ENCODE data around the gene SNAPC4.
A peak's percentile ranks its signal among the peaks of the same experiment; 100 is the strongest.

The SNAPC4 gene

DNA sequence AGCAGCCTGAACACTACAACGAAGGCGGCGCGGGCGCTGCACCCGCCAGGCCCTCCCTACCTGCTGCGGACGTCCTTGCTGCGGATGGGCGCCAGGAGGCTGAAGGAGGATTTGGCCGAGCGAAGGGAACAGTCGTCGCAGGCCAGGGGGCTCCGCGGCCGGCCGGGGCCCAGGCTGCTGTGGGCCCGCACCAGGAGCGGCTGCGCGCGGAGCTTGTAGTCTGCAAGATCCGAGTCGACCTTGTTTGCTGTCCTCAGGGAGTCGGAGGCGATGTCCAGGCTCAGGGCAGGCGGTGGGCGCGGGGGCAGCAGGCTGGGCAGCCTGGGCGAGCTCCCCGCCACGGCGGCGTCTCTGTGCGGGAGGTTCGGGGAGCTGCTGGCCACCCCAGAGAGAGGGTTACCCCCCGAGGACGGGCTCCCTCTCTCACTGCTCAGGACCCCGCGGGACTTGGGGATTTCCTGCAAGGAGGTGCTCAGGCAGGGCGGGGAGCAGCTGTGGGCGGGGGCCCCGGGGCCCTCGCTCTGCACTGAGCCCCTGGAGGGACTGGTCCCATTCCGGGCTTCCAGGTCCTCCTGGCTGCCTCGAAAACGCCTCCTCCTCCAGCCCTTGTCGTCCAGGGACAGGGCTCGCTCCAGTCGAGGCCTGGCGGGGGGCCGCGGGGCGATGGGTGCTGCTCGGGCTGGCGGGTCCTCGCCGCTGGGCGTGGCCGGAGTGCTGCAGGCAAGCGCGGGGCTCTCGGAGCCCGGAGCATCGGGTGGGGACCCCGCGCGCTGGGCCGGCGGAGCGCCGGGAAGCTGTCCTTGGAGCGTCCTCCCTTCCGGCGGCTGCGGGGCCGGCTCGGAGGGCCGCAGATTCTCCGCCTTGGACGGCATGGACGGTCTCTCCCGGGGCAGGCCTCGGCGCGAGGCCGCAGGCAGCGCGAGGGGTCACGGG lies 38.8 kb upstream of the SNAPC4 start:
- H3K4me1 Mint-ChIP-seq (ENCODE audit: low read depth): peaks cover 29% of the 10 kb centered on the region
- H3K27me3 Mint-ChIP-seq: peaks cover 3% of the 10 kb centered on the region
- H3K36me3 Mint-ChIP-seq (ENCODE audit: low read depth): peaks cover 73% of the 10 kb centered on the region
- peak overlapping the region; percentile 76 for H3K4me3 Mint-ChIP-seq
- intact Hi-C loops (cut with micrococcal nuclease): no loop called here
- H3K9me3 Mint-ChIP-seq: no peaks in the 10 kb centered on the region
- H3K27ac Mint-ChIP-seq: peak overlapping the region; percentile 60

DNA sequence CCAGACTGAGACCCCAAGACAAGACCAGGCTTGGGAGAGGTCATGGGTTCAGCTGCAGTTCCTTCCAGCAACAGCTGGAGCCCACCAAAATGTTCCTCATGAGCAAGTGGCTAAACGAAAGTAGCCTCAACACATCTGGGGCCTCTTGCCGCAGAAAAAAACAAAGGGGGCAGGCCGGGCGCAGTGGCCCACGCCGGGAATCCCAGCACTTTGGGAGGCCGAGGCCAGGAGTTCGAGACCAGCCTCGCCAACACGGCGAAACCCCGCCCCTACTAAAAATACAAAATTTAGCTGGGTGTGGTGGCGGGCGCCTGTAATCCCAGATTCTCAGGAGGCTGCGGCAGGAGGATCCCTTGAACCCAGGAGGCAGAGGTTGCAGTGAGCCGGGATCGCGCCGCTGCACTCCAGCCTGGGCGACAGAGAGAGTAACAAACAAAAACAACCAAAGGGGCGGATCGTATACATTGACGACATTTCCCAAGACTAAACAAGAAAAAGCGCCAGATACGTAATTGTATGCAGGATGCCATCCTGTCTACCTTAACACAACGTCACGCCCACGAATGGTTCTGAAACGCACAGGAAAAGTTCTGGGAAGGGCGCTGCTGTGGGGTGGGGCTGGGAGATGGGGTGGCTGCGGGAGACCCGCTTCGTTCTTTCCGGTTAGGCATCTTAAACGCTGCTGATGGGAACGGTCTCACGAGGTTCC lies 38.0 kb upstream of the SNAPC4 start:
- H3K4me1 Mint-ChIP-seq (ENCODE audit: low read depth): peaks cover 29% of the 10 kb centered on the region
- peak overlapping the region; percentile 76 for H3K4me3 Mint-ChIP-seq
- H3K27me3 Mint-ChIP-seq: peaks cover 3% of the 10 kb centered on the region
- H3K9me3 Mint-ChIP-seq: no peaks in the 10 kb centered on the region
- H3K36me3 Mint-ChIP-seq (ENCODE audit: low read depth): peaks cover 73% of the 10 kb centered on the region
- intact Hi-C loops (cut with micrococcal nuclease): no loop called here
- H3K27ac Mint-ChIP-seq: peak overlapping the region; percentile 60

DNA sequence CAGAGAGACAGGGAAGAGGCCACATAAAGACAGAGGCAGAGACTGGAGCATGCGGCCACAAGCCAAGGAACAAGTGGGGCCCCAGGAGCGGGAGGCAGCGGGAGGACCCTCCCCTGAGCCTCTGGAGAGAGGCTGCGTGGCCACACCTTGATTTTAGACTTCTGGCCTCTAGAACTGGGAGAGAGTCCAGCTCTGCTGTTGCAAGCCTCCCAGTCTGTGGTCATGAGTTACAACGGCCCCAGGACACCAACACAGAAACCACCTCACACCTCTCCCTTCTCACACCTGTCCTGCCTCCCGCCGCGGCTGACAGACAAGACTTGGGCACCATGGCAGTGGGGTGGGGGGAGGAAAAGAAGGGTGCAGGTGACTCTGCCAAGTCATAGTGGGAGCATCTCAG lies 37.5 kb upstream of the SNAPC4 start:
- peaks cover 29% of the 10 kb centered on the region for H3K4me1 Mint-ChIP-seq (ENCODE audit: low read depth)
- H3K27me3 Mint-ChIP-seq: peaks cover 3% of the 10 kb centered on the region
- peak overlapping the region; percentile 76 for H3K4me3 Mint-ChIP-seq
- peaks cover 73% of the 10 kb centered on the region for H3K36me3 Mint-ChIP-seq (ENCODE audit: low read depth)
- intact Hi-C loops (cut with micrococcal nuclease): no loop called here
- no peaks in the 10 kb centered on the region for H3K9me3 Mint-ChIP-seq
- peak overlapping the region; percentile 60 for H3K27ac Mint-ChIP-seq

DNA sequence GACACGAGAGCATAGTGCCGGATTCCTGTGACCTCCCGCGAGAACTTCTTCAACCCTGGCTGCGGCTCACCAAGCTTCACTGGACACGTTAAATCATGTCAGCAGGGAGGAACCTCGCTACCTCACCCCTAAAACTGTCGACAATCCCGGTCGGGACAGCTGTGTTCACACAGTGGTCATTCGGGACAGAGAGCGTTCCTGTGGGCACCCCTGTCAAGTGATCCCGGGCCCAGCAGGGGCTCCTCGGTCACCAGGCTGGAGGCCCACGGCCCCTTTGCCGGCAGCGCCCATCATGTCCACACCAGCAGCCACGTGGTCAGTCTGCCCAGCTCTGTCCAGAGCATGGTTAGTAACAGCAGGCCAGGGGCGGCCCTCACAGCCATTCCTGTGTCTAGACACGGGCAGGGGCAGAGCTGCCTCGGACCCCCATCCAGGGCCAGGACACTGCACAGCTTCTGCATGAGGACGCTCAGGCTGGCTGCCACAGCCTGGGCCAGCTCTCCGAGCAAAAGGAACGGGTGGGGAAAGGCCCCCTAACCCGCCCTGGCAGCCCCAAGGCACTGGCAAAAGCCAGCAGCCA lies 36.2 kb upstream of the SNAPC4 start:
- intact Hi-C loops (cut with micrococcal nuclease): no loop called here
- Mint-ChIP-seq H3K4me1 (ENCODE audit: low read depth) (peaks cover 29% of the 10 kb centered on the region), H3K36me3 (ENCODE audit: low read depth) (peaks cover 69% of the 10 kb centered on the region), H3K27me3 (peaks cover 3% of the 10 kb centered on the region), H3K4me3 (no peak overlapping the region), H3K27ac (no peak overlapping the region), H3K9me3 (no peaks in the 10 kb centered on the region)

DNA sequence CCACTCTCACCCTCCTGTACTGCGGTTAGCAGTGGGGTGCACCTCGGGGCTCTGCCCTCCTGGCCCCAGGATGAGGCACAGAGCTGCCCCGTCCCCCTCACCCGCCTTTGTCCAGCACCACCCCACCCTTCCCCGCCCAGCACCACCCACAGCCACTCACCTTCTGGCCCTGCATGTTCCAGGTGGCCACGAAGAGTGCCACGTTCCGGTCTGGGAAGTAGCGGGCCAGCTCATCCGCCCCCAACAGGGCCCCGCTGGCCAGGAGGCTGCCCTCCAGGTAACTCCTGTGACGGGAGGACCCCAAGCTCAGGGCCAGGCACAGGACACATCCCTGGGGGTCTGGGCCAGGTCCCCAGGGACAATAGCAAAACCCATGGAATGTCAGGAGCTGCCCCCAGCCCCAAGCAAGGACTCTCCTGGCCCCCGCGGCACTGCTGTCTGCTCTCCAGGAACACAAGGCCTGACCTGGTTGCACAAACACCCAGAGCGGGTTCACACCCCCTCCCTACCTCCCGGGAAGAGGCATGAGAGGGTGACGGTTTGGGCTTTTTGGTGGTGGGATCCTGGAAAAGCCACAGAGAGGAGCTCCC lies 34.7 kb upstream of the SNAPC4 start:
- no peaks in the 10 kb centered on the region for H3K9me3 Mint-ChIP-seq

DNA sequence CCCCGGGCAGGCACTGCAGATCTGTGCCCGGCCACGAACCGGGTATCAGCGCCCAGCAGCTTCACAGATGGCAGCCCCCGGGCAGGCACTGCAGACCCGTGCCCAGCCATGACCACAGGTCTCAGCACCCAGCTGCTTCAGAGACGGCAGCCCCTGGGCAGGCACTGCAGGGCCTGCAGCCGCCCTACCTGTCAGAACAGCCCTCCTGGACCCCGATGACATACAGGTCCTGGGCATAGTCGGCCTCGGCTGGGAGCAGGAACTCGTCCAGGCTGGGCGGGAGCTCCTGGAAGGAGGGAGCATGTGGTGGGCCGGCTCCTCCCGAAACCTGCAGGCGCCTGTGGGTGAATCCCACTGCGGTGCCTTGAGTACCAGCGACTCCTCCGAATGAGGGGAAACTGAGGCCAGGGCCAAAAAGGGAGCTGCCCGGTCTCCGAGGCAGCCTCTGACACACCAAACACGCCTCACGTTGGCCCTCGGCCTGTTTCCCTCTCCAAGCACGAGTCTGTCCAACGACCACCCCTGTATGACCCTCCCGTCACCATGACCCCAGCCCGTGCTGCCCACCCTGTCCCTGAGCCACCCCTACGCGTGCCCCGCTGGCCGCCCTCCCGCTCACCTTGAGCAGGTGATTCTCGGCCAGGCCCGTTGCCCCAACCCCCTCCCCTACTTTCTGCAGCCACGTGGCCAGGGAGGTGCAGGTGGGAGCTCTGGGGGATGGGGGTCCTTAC lies 34.0 kb upstream of the SNAPC4 start:
- no peaks in the 10 kb centered on the region for H3K9me3 Mint-ChIP-seq
- H3K4me1 Mint-ChIP-seq (ENCODE audit: low read depth): peaks cover 29% of the 10 kb centered on the region
- peaks cover 83% of the 10 kb centered on the region for H3K36me3 Mint-ChIP-seq (ENCODE audit: low read depth)
- intact Hi-C loops (cut with micrococcal nuclease): no loop called here
- H3K4me3 Mint-ChIP-seq: no peak overlapping the region
- H3K27ac Mint-ChIP-seq: no peak overlapping the region
- peaks cover 3% of the 10 kb centered on the region for H3K27me3 Mint-ChIP-seq

More for the DNA sequence above, 34.7 kb upstream of the SNAPC4 start:
- intact Hi-C loops (cut with micrococcal nuclease): no loop called here
- peaks cover 77% of the 10 kb centered on the region for H3K36me3 Mint-ChIP-seq (ENCODE audit: low read depth)
- H3K27me3 Mint-ChIP-seq: peaks cover 3% of the 10 kb centered on the region
- peaks cover 29% of the 10 kb centered on the region for H3K4me1 Mint-ChIP-seq (ENCODE audit: low read depth)
- no peak overlapping the region for H3K27ac Mint-ChIP-seq
- no peak overlapping the region for H3K4me3 Mint-ChIP-seq

DNA sequence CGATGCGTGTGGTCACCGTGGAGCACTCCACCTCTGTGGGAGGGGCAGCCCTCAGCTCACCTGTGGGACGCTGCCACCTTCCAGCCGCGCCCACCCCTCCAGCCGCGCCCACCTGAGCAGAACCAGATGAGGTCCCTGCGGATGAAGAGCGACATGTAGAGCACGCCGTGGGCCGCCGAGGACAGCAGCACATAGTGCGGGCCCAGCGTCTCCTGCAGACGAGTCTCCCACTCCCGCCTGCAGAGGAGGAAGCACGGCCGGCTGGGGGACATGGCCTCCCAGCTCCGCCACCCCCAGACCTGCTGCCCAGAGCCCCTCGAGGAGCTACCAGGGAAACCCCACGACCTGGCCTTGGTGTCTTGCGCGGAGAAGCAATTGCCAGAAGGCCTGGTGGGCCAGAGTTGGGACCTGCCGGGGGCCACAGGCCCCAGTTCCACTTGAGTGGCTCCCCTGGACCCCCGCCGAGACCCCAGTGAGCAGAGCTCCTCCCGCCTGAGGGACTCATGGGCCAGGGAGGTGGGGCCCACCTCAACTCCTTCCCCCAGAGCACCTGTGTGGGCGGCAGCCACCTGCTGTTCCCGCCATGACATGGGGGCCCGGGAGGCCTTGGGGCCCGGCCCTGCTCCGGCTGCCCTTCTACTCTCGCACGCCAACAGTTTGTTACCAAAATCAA lies 33.2 kb upstream of the SNAPC4 start:
- Mint-ChIP-seq H3K27ac (no peak overlapping the region), H3K4me1 (ENCODE audit: low read depth) (peaks cover 25% of the 10 kb centered on the region)

DNA sequence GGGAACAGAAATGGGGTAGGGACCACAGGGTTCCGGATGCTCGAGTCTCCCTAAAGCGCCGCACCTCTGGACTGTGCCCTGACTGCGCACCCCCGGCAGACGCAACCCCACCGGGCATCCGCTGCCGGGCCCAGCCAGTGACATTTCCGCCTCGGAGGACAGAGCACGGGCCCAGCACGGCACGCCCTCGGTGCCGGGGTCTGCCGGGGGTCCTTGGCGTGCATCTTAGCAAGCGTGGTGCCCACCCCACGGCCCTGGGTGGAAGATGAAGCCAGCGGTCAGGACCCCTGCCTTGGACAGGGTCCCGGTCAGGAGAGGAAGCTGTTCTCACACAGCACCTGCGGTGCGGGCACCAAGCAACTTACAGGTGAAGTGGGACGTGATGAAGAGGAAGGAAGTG lies 32.6 kb upstream of the SNAPC4 start:
- Mint-ChIP-seq H3K27me3 (no peaks in the 10 kb centered on the region), H3K4me1 (ENCODE audit: low read depth) (peaks cover 19% of the 10 kb centered on the region), H3K4me3 (no peak overlapping the region), H3K36me3 (ENCODE audit: low read depth) (peaks cover 86% of the 10 kb centered on the region), H3K9me3 (no peaks in the 10 kb centered on the region), H3K27ac (no peak overlapping the region)
- intact Hi-C loops (cut with micrococcal nuclease): no loop called here

More for the DNA sequence above, 33.2 kb upstream of the SNAPC4 start:
- Mint-ChIP-seq H3K9me3 (no peaks in the 10 kb centered on the region), H3K27me3 (no peaks in the 10 kb centered on the region), H3K36me3 (ENCODE audit: low read depth) (peaks cover 89% of the 10 kb centered on the region), H3K4me3 (no peak overlapping the region)
- intact Hi-C loops (cut with micrococcal nuclease): no loop called here

DNA sequence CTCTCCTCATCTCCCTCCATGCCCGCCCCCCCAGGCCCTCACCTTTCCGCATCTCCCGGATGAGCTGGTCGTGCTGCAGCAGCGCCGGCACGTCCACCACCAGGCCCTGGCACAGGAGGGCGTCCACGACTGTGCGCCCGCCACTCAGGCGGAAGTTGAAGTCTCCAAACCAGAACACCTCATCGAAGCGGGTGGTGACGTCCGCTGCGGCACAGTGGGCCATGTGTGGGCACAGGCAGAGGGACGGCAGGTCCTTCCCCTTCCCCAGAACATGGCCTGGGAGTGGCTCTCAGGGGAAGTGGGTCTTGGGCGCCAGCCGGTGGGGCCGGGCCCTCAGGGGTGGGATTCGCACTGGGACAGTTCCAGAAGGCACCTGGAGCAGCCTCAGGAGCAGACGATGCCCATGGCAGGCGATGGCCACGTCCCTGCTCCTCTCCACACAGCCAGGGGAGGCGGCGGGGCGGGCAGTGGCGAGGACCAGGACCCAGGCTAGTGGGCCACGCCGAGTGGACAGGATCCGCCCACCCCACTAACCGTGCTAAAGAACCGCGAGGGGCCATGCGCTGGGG lies 31.9 kb upstream of the SNAPC4 start:
- Mint-ChIP-seq H3K9me3 (no peaks in the 10 kb centered on the region), H3K4me1 (ENCODE audit: low read depth) (peaks cover 12% of the 10 kb centered on the region), H3K4me3 (no peak overlapping the region), H3K36me3 (ENCODE audit: low read depth) (peaks cover 86% of the 10 kb centered on the region), H3K27ac (no peak overlapping the region), H3K27me3 (no peaks in the 10 kb centered on the region)
- intact Hi-C loops (cut with micrococcal nuclease): no loop called here

DNA sequence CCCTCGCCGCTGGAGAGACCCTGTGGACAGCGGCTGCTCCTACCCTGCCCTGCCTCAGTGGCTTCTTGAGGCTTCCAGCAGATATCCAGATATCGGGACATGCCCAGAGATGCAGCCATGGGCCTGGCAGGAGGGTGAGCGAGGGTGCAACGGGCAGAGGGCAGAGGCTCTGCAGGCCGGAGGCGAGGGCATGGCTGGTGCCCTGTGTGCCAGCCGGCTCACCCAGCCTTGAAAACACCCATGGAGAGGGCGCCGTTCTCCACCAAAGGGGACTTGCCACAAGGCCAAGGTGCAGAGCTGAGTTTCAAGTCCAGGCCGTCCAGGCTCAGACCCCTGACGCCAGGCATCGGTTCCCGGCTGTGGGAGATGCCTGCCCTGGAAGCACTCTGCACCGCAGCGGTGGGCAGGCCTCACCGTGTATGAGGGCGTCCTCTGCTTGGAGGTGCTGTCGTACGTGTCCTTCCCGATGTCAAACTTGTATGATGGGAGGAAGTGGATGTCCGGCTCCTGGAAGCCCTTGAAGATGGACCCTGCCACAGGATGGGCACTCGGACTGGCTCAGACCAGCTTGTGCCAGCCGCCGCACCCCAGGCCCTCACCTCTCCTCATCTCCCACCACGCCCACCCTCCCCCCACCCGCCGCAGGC lies 30.7 kb upstream of the SNAPC4 start:
- H3K4me1 Mint-ChIP-seq (ENCODE audit: low read depth): peaks cover under 1% of the 10 kb centered on the region
- H3K27me3 Mint-ChIP-seq: no peaks in the 10 kb centered on the region
- intact Hi-C loops (cut with micrococcal nuclease): no loop called here
- no peaks in the 10 kb centered on the region for H3K9me3 Mint-ChIP-seq
- H3K27ac Mint-ChIP-seq: no peak overlapping the region
- no peak overlapping the region for H3K4me3 Mint-ChIP-seq
- peaks cover 85% of the 10 kb centered on the region for H3K36me3 Mint-ChIP-seq (ENCODE audit: low read depth)

DNA sequence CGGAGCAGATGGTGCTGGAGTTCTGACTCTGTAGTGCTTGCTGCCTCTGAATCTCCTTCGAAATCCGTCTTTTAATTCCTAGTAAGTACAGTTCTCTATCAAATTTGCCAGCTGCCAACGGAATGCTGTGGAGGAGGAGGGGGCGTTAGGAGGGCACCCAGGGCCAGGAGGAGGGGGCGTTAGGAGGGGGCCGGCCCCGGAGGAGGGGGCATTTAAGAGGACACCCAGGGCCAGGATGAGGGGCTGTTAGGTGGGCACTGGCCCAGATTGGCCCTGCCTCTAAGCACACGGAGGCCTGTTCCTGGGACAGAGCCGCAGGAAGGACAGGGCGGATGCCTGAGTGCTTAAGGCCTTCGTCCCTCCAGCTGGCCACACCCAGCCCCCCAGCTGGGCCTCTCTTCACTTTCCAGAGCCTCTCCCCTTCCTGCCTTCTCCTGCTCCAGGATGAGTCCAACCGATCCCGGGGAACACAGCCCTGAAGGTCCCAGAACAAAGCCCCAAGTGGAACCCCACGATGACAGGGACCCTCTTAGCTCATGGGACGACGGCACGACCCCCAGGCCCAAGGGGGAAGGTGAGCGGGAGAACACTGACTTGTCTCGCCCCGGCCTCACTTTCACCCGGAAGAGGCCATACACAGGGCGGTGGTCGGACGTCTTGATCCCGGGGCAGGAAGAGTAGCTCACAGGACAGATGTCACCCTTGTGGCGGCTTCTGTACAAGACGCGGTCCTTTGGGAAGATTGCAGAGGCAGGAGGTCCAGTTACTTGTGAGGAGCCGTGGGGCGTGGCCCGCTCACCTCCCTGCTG lies 29.9 kb upstream of the SNAPC4 start:
- Mint-ChIP-seq H3K9me3 (no peaks in the 10 kb centered on the region), H3K27ac (no peak overlapping the region), H3K36me3 (ENCODE audit: low read depth) (peaks cover 85% of the 10 kb centered on the region), H3K4me3 (no peak overlapping the region), H3K27me3 (no peaks in the 10 kb centered on the region), H3K4me1 (ENCODE audit: low read depth) (no peaks in the 10 kb centered on the region)
- intact Hi-C loops (cut with micrococcal nuclease): no loop called here
